AG10803 (cell line): ENCODE measurements around the gene TMEM52.

Experiments used
- DNase-seq: peaks from one replicate; pipeline ENCODE4 v3.0.0; 2010; ENCODE audit warnings: low read depth
- H3K4me3 ChIP-seq: 2 replicates; pipeline ENCODE4 v1.5.1; 2011; ENCODE audit warnings: mild to moderate bottlenecking, low read length, control low read depth
- TF ChIP-seq, protein P1 (sequence below): conservative IDR thresholded peaks from 2 replicates; pipeline ENCODE4 v1.5.1; 2011; ENCODE audit warnings: mild to moderate bottlenecking, low read length, control low read depth, inconsistent platforms

The TMEM52 gene

DNA sequence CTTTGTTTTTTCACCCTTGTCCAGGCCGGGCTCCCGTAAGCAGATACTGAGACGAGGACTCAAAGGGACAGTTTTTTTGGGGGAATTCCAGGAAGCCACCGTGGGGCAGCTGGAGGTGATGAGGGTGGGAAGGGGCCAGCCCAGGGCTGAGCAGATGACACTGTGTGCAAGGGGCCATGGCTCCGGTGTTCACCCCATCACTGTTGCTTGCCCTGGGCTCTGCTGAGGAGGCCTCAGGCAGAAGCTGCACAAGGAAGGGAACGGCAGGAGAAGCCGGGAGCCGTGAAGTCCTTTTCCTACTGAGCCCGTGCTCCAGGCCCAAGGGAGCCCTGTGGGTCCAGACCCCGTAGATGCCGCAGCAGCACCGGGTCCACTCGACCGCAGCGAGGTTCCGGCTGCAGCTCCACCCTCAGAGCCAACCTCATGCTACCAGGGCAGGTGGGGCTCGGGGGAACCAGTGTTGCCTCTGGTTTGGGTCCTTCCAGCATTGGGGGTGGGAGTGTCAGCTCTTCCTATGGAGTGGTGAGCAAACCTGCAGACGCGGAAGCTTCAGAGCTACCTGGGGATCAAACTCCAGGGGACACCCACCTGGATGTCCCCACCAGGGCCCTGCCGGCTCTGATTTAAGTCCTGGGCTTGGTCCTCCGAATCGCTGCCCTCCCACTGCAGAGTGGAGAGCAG lies 8.3 kb downstream of the TMEM52 start:
- H3K4me3 ChIP-seq = no peak overlapping the region
- TF ChIP-seq, protein P1, sequence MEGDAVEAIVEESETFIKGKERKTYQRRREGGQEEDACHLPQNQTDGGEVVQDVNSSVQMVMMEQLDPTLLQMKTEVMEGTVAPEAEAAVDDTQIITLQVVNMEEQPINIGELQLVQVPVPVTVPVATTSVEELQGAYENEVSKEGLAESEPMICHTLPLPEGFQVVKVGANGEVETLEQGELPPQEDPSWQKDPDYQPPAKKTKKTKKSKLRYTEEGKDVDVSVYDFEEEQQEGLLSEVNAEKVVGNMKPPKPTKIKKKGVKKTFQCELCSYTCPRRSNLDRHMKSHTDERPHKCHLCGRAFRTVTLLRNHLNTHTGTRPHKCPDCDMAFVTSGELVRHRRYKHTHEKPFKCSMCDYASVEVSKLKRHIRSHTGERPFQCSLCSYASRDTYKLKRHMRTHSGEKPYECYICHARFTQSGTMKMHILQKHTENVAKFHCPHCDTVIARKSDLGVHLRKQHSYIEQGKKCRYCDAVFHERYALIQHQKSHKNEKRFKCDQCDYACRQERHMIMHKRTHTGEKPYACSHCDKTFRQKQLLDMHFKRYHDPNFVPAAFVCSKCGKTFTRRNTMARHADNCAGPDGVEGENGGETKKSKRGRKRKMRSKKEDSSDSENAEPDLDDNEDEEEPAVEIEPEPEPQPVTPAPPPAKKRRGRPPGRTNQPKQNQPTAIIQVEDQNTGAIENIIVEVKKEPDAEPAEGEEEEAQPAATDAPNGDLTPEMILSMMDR = no peak

DNA sequence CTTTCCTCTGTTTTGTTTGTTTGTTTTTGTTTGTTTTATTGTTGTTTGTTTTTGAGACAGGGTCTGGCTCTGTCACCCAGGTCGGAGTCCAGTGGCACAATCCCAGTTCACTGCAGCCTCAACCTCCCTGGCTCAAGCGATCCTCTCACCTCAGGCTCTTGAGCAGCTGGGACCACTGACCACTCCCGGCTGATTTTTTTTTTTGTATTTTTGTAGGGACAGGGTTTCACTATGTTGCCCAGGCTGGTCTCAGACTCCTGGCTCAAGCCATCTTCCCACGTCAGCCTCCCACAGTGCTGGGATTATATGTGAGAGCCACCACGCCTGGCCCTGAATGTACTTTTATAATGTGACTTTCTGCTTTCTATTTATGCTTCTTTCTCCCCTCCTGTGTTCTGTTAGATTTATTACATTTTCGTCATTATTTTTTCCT lies 9.0 kb downstream of the TMEM52 start:
- H3K4me3 ChIP-seq = peak overlapping the region; percentile 61
- DNase-seq = no peak
- TF ChIP-seq, protein P1 = no peak

More for the DNA sequence above, 8.3 kb downstream of the TMEM52 start:
- no peak for DNase-seq

DNA sequence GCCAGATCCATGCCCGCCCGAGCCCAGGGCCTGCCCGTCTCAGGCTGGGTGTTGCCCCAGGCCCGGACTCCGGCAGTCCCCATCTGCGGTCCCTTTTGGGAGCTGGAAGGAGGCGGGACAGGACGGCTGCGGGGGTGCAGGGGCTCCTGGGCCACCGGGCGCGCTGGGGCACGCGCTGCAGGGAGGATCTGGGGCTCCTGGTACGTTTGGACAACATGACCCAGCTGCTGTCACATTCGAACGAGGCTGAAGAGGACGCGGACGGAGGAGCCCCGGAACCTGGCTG lies 10.6 kb downstream of the TMEM52 start:
- no peak for DNase-seq
- H3K4me3 ChIP-seq = peak overlapping the region; percentile 68
- TF ChIP-seq, protein P1 = no peak

DNA sequence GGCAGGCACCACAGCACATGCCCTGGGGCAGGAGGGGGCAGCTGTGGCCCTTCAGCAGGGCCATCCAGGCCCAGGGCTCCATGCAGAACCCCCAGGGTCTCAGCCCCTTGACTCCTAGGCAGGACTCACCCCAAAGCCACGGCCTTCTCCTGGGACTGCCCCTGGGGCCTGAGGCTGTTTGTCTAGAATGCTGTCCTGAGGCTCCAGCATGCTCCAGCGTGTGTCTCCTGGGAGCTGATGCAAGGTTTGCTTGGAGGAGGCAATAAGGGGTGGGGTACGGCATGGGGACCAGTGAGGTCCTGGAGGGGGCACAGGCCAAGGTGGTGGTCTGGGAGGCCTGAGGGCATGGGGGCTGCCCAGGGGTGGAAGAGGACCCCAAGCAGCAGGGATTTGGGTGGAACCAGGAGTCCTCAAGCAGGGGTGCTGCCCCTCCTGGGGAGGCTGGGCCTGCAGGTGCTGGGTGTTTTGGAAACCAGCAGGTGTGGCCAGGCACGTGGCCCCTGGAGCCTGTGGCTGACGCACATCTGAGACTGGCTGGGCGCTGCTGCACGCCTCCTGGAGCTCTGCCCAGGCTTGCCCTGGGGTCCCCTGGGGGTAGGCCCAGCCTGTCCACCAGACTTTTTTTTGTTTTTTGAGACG lies 11.9 kb downstream of the TMEM52 start:
- TF ChIP-seq, protein P1 = no peak
- peak; percentile 45 for DNase-seq
- H3K4me3 ChIP-seq = no peak overlapping the region

DNA sequence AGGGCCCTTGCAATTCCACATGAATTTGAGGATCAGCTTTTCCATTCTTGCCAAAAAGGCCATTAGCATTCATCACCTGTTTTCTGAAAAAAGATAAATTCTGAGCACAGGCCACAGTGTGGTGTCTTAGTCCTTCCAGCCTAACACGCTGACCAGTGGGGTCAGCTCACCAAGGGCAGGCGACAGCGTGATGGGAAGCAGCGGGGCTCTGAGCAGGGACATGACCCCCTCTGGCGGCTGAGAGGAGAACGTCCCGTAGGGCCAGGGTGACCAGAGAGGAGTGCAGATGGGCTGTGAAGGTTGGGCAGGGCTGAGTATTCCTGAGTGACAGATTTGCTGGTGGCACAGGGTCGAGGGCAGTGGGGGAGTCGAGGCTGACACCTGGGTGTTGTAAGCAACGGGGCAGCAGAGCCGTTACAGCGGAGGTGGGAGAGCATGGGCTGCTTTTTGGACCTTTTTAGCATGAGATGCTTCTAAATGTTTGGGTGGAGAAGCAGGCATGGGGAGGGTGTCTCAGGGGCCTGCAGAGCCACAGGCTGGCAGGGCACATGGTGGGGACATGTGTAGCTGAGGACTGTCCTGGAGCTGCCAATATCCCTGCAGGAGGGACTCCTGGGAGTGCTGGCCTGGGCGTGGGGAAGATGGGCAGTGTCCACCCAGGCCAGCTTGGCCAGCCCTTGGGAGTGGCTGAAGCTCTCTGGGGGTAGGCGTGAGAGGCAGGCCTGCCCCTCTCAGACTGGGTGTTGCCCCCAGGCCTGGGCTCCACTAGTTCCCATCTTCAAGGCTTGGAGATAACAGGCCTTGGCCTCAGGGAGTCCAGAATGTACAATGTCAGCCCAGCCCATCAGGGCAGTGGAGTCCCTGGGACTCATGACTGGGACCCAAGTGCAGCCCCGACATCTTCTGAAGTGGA lies 12.6 kb downstream of the TMEM52 start:
- peak; percentile 77 for DNase-seq
- H3K4me3 ChIP-seq = no peak overlapping the region
- TF ChIP-seq, protein P1 = peak; percentile 95

DNA sequence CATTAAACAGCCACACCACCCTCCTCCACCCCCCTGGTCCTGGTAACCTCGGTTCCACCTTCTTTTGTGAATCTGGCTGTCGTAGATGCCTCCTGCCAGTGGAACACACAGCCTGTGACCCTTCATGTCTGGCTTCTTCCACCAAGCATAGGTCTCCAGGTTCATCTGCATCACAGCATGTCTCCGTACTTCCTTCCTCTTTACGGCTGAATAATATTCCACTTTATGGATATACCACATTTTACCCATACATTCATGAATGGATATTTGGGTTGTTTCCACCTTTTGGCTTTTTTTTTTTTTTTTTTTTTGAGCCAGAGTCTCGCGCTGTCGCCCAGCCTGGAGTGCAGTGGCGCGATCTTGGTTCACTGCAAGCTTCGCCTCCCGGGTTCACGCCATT lies 15.9 kb downstream of the TMEM52 start:
- H3K4me3 ChIP-seq = no peak overlapping the region
- no peak for DNase-seq
- TF ChIP-seq, protein P1 = no peak
